ENCODE measurements around the gene PRSS33.

- TF ChIP-seq CTCF (IDR thresholded peaks at IDR 0.05; ENCODE audit: insufficient read depth, low read length, poor library complexity, severe bottlenecking), result no peak
- no peak for TF ChIP-seq EZH2phosphoT487 (conservative IDR thresholded peaks at IDR 0.05; ENCODE audit: low read length)
Observed at GRCh38 chr16:2779978-2780898, 7.1 kb downstream of the PRSS33 start.

Data from SU-DHL-6 (cell line).